OCI-M2 (cell line): ENCODE data around the gene FGFRL1.
"Not testable (repeated sequence)": the region's sequence is repeated elsewhere in the genome, so short reads cannot be mapped to it uniquely, and the experiment has no call there.

Experiments
- DNase-seq: peaks from one replicate; lab custom pipeline; 2025; ENCODE audit not compliant: unreplicated experiment; lab: John Stamatoyannopoulos, UW

The FGFRL1 gene

GRCh38 chr4:1036976-1037810 lies 25.8 kb downstream of the FGFRL1 start:
- DNase-seq, result no peak

- DNase-seq, result no peak
Measured at GRCh38 chr4:1038948-1039492, 27.6 kb downstream of the FGFRL1 start.

- DNase-seq, result no peak
Measured at GRCh38 chr4:1039493-1040343, 28.3 kb downstream of the FGFRL1 start.

- no peak for DNase-seq
Measured at GRCh38 chr4:1040344-1041146, 29.1 kb downstream of the FGFRL1 start.

- no peak for DNase-seq
Measured at GRCh38 chr4:1041147-1041935, 29.9 kb downstream of the FGFRL1 start.

GRCh38 chr4:1041936-1042330 lies 30.5 kb downstream of the FGFRL1 start:
- no peak for DNase-seq

- DNase-seq, result no peak
Measured at GRCh38 chr4:1042352-1043055, 31.1 kb downstream of the FGFRL1 start.

- DNase-seq, result no peak
Measured at GRCh38 chr4:1043162-1043561, 31.7 kb downstream of the FGFRL1 start.

- peak; percentile 1 for DNase-seq
Measured at GRCh38 chr4:1043651-1044468, 32.4 kb downstream of the FGFRL1 start.

GRCh38 chr4:1044469-1045192 lies 33.2 kb downstream of the FGFRL1 start:
- no peak for DNase-seq

- DNase-seq, result no peak
Measured at GRCh38 chr4:1045193-1045594, 33.8 kb downstream of the FGFRL1 start.

- no peak for DNase-seq
Measured at GRCh38 chr4:1045595-1046201, 34.3 kb downstream of the FGFRL1 start.

- DNase-seq, result not testable (repeated sequence)
Measured at GRCh38 chr4:1046581-1047011, 35.2 kb downstream of the FGFRL1 start.

GRCh38 chr4:1047106-1047975 lies 35.9 kb downstream of the FGFRL1 start:
- DNase-seq, result no peak

- no peak for DNase-seq
Measured at GRCh38 chr4:1047976-1048772, 36.7 kb downstream of the FGFRL1 start.
